Lung (tissue), 12 donors: ENCODE measurements around the gene MST1. TPM values are rescaled to one million over a fixed set of nuclear protein-coding genes. Genes with fewer than 3 reads are reported as not detected.
"Not testable (repeated sequence)": the region's sequence is repeated elsewhere in the genome, so short reads cannot be mapped to it uniquely, and the experiment has no call there.

Experiments
- ATAC-seq: fragments of 200-7000 bp; cut with Tn5 transposase; one replicate; pipeline ENCODE4 v1.9.1; 2020; ENCODE audit warnings: moderate number of reproducible peaks; ENCODE audit not compliant: insufficient read depth, low FRiP score
- DNase-seq, 3 donors: peaks; one replicate each; pipeline ENCODE4 v3.0.0-alpha.2; 2013 to 2017
- H3K27ac ChIP-seq, 2 donors: one replicate each; pipeline ENCODE4 v1.5.1; 2013; ENCODE audit warnings: mild to moderate bottlenecking in 2 of 2, moderate library complexity in 2 of 2, control low read depth in 1 of 2, inconsistent platforms in 1 of 2, low read depth in 1 of 2, low read length in 1 of 2
- H3K27me3 ChIP-seq, 3 donors: one replicate each; pipeline ENCODE4 v1.5.1; 2013; ENCODE audit warnings: low read length in 2 of 3; ENCODE audit not compliant: control insufficient read depth in 3 of 3, insufficient read depth in 3 of 3
- H3K36me3 ChIP-seq, 4 donors: one replicate each; pipeline ENCODE4 v1.5.1; 2013; ENCODE audit warnings: low read length in 4 of 4, mild to moderate bottlenecking in 1 of 4, moderate library complexity in 1 of 4; ENCODE audit not compliant: control insufficient read depth in 4 of 4, insufficient read depth in 4 of 4
- H3K4me1 ChIP-seq, 5 donors: one replicate each; pipeline ENCODE4 v1.5.1; 2013; ENCODE audit warnings: low read length in 5 of 5, mild to moderate bottlenecking in 2 of 5, moderate library complexity in 1 of 5; ENCODE audit not compliant: control insufficient read depth in 5 of 5, insufficient read depth in 5 of 5
- H3K4me3 ChIP-seq: one replicate; pipeline ENCODE4 v1.5.1; 2013; ENCODE audit warnings: mild to moderate bottlenecking, control low read depth, moderate library complexity
- H3K9ac ChIP-seq, 2 donors: one replicate each; pipeline ENCODE4 v1.5.1; 2013; ENCODE audit warnings: low read length in 2 of 2, control low read depth in 1 of 2; ENCODE audit not compliant: insufficient read depth in 1 of 2
- H3K9me3 ChIP-seq, 4 donors: one replicate each; pipeline ENCODE4 v1.5.1; 2013; ENCODE audit warnings: low read length in 3 of 4, mild to moderate bottlenecking in 1 of 4, moderate library complexity in 1 of 4; ENCODE audit not compliant: control insufficient read depth in 4 of 4, insufficient read depth in 3 of 4
- CTCF ChIP-seq: IDR thresholded peaks from 2 replicates; pipeline ENCODE4 v1.5.1; 2012; ENCODE audit warnings: mild to moderate bottlenecking; ENCODE audit errors: control extremely low read depth, extremely low read depth
- WGBS, 2 donors: extraction: QIAGEN DNeasy Blood & Tissue Kit; methylation state at CpG; one replicate each; pipeline ENCODE4 v1.1.7; 2013; 5-methylcytosine and 5-hydroxymethylcytosine counted together
- polyA plus RNA-seq, 2 donors: library from polyadenylated mRNA; stranded (reverse); fragments of 200-250 nt; gene quantifications; one replicate each; pipeline ENCODE4 v1.2.1, GENCODE V29; 2013
- total RNA-seq, 2 donors: library from RNA; depleted of rRNA in 1 of 2; stranded (reverse); fragments of >200 nt in 1 of 2; gene quantifications; one replicate each; pipeline ENCODE4 v1.2.1, GENCODE V29; 2014 to 2021
- donor health status: control.
- donor health status: control.
- donor health status: Bipolar disorder and iron deficiency.
- donor health status: healthy.
- donor health status: DM: yes; HTN: yes; CAD: no.

MST1 gene
- total and polyA plus RNA-seq, 4 donors, result 8.3 to 27.0 (median 17.2) TPM

- not testable (repeated sequence) for H3K9me3 ChIP-seq, DNase-seq, H3K9ac ChIP-seq, H3K27me3 ChIP-seq, H3K27ac ChIP-seq, ATAC-seq, H3K4me3 ChIP-seq
- WGBS, 2 donors, result 15 to 20% methylated on average over 30 to 34 of the region's 36 CpGs
- H3K36me3 ChIP-seq, result peaks cover 0 to 24% (median 14%) of the 10 kb centered on the region in 4 donors
- peaks cover 0 to 16% (median 6%) of the 10 kb centered on the region in 5 donors for H3K4me1 ChIP-seq
These were observed 3.4 kb downstream of the MST1 start for GRCh38 chr3:49685846-49686245.

GRCh38 chr3:49685103-49685502, 4.2 kb downstream of the MST1 start:
- not testable (repeated sequence) for DNase-seq, H3K9ac ChIP-seq, H3K27ac ChIP-seq, H3K4me1 ChIP-seq, H3K4me3 ChIP-seq, ATAC-seq, H3K9me3 ChIP-seq, H3K27me3 ChIP-seq
- H3K36me3 ChIP-seq, result peaks cover 5 to 32% (median 15%) of the 10 kb centered on the region in 4 donors
- WGBS, 2 donors, result 92 to 96% methylated on average over 10 of the region's 10 CpGs

DNA sequence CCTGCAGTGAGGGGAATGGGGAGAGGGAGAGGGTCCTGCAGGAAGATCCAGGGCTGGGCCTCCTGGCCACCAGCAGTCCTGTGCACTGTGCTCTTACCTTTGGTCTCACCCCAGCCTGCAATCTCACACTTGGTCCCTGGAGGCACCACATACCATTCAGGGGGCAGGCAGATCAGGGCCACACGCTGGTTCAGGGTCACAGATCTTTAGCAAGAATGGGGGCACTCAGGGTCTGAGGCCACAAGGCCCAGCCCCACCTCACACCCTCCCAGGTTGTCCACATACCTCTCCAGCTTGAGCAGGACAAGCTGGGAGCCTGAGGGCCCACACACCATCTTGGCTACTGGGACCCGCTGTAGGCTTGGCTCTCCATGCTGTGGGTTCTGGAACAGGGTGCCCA, 4.8 kb downstream of the MST1 start:
- H3K27me3 ChIP-seq, DNase-seq, H3K4me3 ChIP-seq, ATAC-seq, H3K9me3 ChIP-seq, H3K27ac ChIP-seq, H3K4me1 ChIP-seq, H3K9ac ChIP-seq: not testable (repeated sequence)
- peaks cover 8 to 38% (median 19%) of the 10 kb centered on the region in 4 donors for H3K36me3 ChIP-seq
- WGBS, 2 donors, result 91 to 95% methylated on average over 2 of the region's 2 CpGs

DNA sequence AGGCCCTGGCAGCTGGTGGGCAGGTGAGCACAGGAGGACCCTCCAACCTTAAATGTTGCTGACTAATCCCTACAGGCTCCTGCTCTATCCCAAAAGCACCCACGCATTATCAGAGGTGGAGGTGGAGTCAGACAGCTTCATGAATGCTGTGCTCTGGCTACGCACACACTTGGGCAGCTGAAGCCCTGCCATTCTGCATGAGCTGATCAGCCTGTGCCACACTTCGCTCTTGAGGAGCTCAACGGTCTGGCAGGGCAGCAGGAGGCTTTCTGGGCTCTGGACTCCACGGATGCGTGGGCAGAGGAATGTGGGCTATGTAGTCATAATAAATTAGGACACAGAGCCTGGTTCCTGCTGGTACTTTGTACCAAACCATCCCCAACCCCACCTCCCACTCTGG, 6.1 kb downstream of the MST1 start:
- TF ChIP-seq CTCF, result no peak
- H3K9me3 ChIP-seq, result peaks cover 0 to 3% (median 0%) of the 10 kb centered on the region in 4 donors
- H3K36me3 ChIP-seq, result peaks cover 13 to 51% (median 25%) of the 10 kb centered on the region in 4 donors
- WGBS, 2 donors, result 90 to 96% methylated on average over 6 of the region's 6 CpGs
- no peak overlapping the region for H3K27ac ChIP-seq
- DNase-seq (no peak), ATAC-seq (no peak)
- H3K9ac ChIP-seq, result no peak overlapping the region
- H3K4me1 ChIP-seq, result peaks cover 0 to 1% (median 0%) of the 10 kb centered on the region in 5 donors
- no peak overlapping the region for H3K4me3 ChIP-seq
- H3K27me3 ChIP-seq, result peaks cover 0 to 3% (median 0%) of the 10 kb centered on the region in 3 donors

- peaks cover 0 to 3% (median 0%) of the 10 kb centered on the region in 4 donors for H3K9me3 ChIP-seq
- peaks cover 0 to 1% (median 0%) of the 10 kb centered on the region in 5 donors for H3K4me1 ChIP-seq
- H3K9ac ChIP-seq, result no peak overlapping the region
- no peak overlapping the region for H3K27ac ChIP-seq
- peaks cover 13 to 64% (median 32%) of the 10 kb centered on the region in 4 donors for H3K36me3 ChIP-seq
- no peaks in the 10 kb centered on the region for H3K27me3 ChIP-seq
- 88% methylated on average over 4 of the region's 4 CpGs for WGBS, 2 donors
- DNase-seq (no peak), ATAC-seq (no peak)
- no peak overlapping the region for H3K4me3 ChIP-seq
- no peak for TF ChIP-seq CTCF
These were observed 7.7 kb downstream of the MST1 start for GRCh38 chr3:49681543-49681942.
